SK-N-SH (cell line): ENCODE data around the gene EXOG. TPM values are rescaled to one million over a fixed set of nuclear protein-coding genes. Genes with fewer than 3 reads are reported as not detected.

ENCODE experiments used
- CTCF ChIA-PET: fragments of 300-600, 350-600 bp; formaldehyde crosslinking; extraction: SDS; loops from one replicate; lab custom pipeline; 2021; lab: Yijun Ruan, JAX
- POLR2A ChIA-PET: fragments of 350-600 bp; sonication (Branson Sonifier 250); formaldehyde crosslinking; extraction: SDS; loops from one replicate; lab custom pipeline; 2020; ENCODE audit warnings: antibody characterized with exemption, inconsistent platforms; lab: Yijun Ruan, JAX
- DNase-seq: peaks from one replicate; pipeline ENCODE4 v3.0.0; 2012
- H2AFZ ChIP-seq: fragments of 200-600 bp; sonication (generic); 2 replicates; pipeline ENCODE4 v1.8.1; 2016; ENCODE audit warnings: antibody characterized with exemption, mild to moderate bottlenecking, low read depth
- H3F3A ChIP-seq: fragments of 200-600 bp; sonication (generic); replicated peaks from 2 replicates; pipeline ENCODE3; 2016; ENCODE audit warnings: antibody characterized with exemption, mild to moderate bottlenecking; ENCODE audit not compliant: insufficient read depth
- H3K27ac ChIP-seq, 2 experiments: fragments of 200-500 bp in 1 of 2; fragments of 200-600 bp in 1 of 2; sonication (Bioruptor generic) in 1 of 2; sonication (generic), shearing (Covaris generic) in 1 of 2; 2 replicates each; pipeline versions ENCODE4 v1.5.1 to v1.6.1; 2014 to 2016; ENCODE audit warnings: low read depth in 2 of 2, inconsistent platforms in 1 of 2, low read length in 1 of 2, mild to moderate bottlenecking in 1 of 2, mixed read lengths in 1 of 2
- H3K27me3 ChIP-seq: fragments of 200-600 bp; sonication (generic), shearing (Covaris generic); 2 replicates; pipeline ENCODE4 v1.6.1; 2016; ENCODE audit warnings: mixed run types; ENCODE audit not compliant: insufficient read depth
- H3K36me3 ChIP-seq, 2 experiments: fragments of 200-500 bp in 1 of 2; fragments of 200-600 bp in 1 of 2; sonication (Bioruptor generic) in 1 of 2; sonication (generic) in 1 of 2; replicated peaks in 1 of 2; 2 replicates each; pipeline versions ENCODE3 to v1.5.1; 2014 to 2016; ENCODE audit warnings: low read length in 1 of 2, mild to moderate bottlenecking in 1 of 2; ENCODE audit not compliant: insufficient read depth in 2 of 2, control insufficient read depth in 1 of 2
- H3K4me1 ChIP-seq, 2 experiments: fragments of 200-500 bp in 1 of 2; fragments of 200-600 bp in 1 of 2; sonication (Bioruptor generic) in 1 of 2; sonication (generic), shearing (Covaris generic) in 1 of 2; 2 replicates each; pipeline versions ENCODE4 v1.5.1 to v1.6.1; 2014 to 2016; ENCODE audit warnings: low read depth in 1 of 2, low read length in 1 of 2, mixed run types in 1 of 2; ENCODE audit not compliant: insufficient read depth in 2 of 2, control insufficient read depth in 1 of 2
- H3K4me2 ChIP-seq: fragments of 200-600 bp; sonication (generic), shearing (Covaris generic); 2 replicates; pipeline ENCODE4 v1.6.1; 2017; ENCODE audit warnings: mixed run types
- H3K4me3 ChIP-seq, 2 experiments: fragments of 200-500 bp in 1 of 2; fragments of 200-600 bp in 1 of 2; sonication (Bioruptor generic) in 1 of 2; sonication (generic), shearing (Covaris generic) in 1 of 2; 2 replicates each; pipeline versions ENCODE4 v1.5.1 to v1.8.1; 2014 to 2016; ENCODE audit warnings: low read depth in 2 of 2, inconsistent platforms in 1 of 2, low read length in 1 of 2, mild to moderate bottlenecking in 1 of 2, mixed read lengths in 1 of 2, moderate library complexity in 1 of 2
- H3K79me2 ChIP-seq: fragments of 200-600 bp; sonication (generic); 2 replicates; pipeline ENCODE4 v1.8.1; 2017; ENCODE audit warnings: mild to moderate bottlenecking; ENCODE audit not compliant: insufficient read depth
- H3K9ac ChIP-seq: fragments of 200-600 bp; sonication (generic); 2 replicates; pipeline ENCODE4 v1.6.1; 2017; ENCODE audit warnings: mixed run types
- H3K9me2 ChIP-seq: fragments of 200-600 bp; sonication (generic); 2 replicates; pipeline ENCODE4 v1.6.1; 2017; ENCODE audit warnings: mixed run types
- H3K9me3 ChIP-seq: fragments of 200-600 bp; sonication (generic); 2 replicates; pipeline ENCODE4 v1.6.1; 2017; ENCODE audit warnings: mixed run types, mild to moderate bottlenecking, moderate library complexity
- H4K20me1 ChIP-seq: fragments of 200-600 bp; sonication (generic); 2 replicates; pipeline ENCODE4 v1.6.1; 2017; ENCODE audit warnings: mild to moderate bottlenecking, mixed run types; ENCODE audit not compliant: insufficient read depth
- NRF1 ChIP-seq: IDR thresholded peaks from 2 replicates; pipeline ENCODE4 v1.6.1; 2012; ENCODE audit warnings: low read depth, mild to moderate bottlenecking, low read length
- SMC3 ChIP-seq: IDR thresholded peaks from 2 replicates; pipeline ENCODE4 v1.6.1; 2012; ENCODE audit warnings: low read depth, low read length, improper control_type of control experiment
- USF2 ChIP-seq: fragments of 150-350 bp; IDR thresholded peaks from 2 replicates; pipeline ENCODE4 v1.6.1; 2017; ENCODE audit warnings: antibody characterized with exemption, low read length, low read depth, borderline replicate concordance
- YY1 ChIP-seq: IDR thresholded peaks from 2 replicates; pipeline ENCODE4 v1.4.0; 2012; ENCODE audit warnings: low read depth, mild to moderate bottlenecking
- ZBTB33 ChIP-seq: IDR thresholded peaks from 2 replicates; pipeline ENCODE4 v1.4.0; 2012; ENCODE audit warnings: low read depth, borderline replicate concordance
- WGBS: methylation state at CpG from one replicate; pipeline ENCODE4 v1.1.6; 2017; ENCODE audit warnings: low lambda C conversion rate; 5-methylcytosine and 5-hydroxymethylcytosine counted together
- polyA plus RNA-seq, 3 experiments: library from polyadenylated mRNA; depleted of rRNA; stranded (reverse); fragments of >200 nt; gene quantifications; 2 replicates each; pipeline ENCODE4 v1.2.3, GENCODE V29; 2012

The EXOG gene
- polyA plus RNA-seq, 1 of the 3 experiments (the other 2 are of a cell fraction), result 6.2 TPM

GRCh38 chr3:38532529-38532928 is 36.4 kb downstream of the EXOG start:
- H4K20me1 ChIP-seq, result no peaks in the 10 kb centered on the region
- CTCF ChIA-PET, result interaction anchor here (0.7 to 4.3 kb wide), 4 partner anchors 11 to 312 kb away, joined by 3 to 27 read pairs (median 11); no protein-coding TSS in a partner anchor
- no peaks in the 10 kb centered on the region for H3K79me2 ChIP-seq
- no peak overlapping the region for H3K4me3 ChIP-seq
- H3K9me3 ChIP-seq, result no peaks in the 10 kb centered on the region
- no peak overlapping the region for H3K4me2 ChIP-seq
- no peak overlapping the region for H2AFZ ChIP-seq
- no peak for DNase-seq
- TF ChIP-seq SMC3 (no peak), ZBTB33 (no peak), YY1 (no peak), USF2 (no peak)
- peaks cover 0 to 9% of the 10 kb centered on the region in 2 experiments; a peak in 1 of 4 replicates for H3K4me1 ChIP-seq
- WGBS, result 86% methylated on average over 3 of the region's 3 CpGs
- no peak overlapping the region for H3K9ac ChIP-seq
- POLR2A ChIA-PET, result no interaction called here
- no peaks in the 10 kb centered on the region for H3K27me3 ChIP-seq
- no peak overlapping the region for H3K27ac ChIP-seq
- no peaks in the 10 kb centered on the region for H3F3A ChIP-seq
- H3K9me2 ChIP-seq, result no peaks in the 10 kb centered on the region
- no peaks in the 10 kb centered on the region for H3K36me3 ChIP-seq

- DNase-seq, result peak; percentile 63
- Histone ChIP-seq H3K4me3 (no peak overlapping the region), H3K4me1 (peaks cover 0 to 9% of the 10 kb centered on the region in 2 experiments; a peak in 1 of 4 replicates), H3K9me2 (no peaks in the 10 kb centered on the region), H3K4me2 (no peak overlapping the region), H3K79me2 (no peaks in the 10 kb centered on the region), H3F3A (no peaks in the 10 kb centered on the region), H3K27ac (no peak overlapping the region), H3K27me3 (no peaks in the 10 kb centered on the region), H3K9me3 (no peaks in the 10 kb centered on the region), H3K36me3 (no peaks in the 10 kb centered on the region), H4K20me1 (no peaks in the 10 kb centered on the region)
- POLR2A ChIA-PET, result no interaction called here
- CTCF ChIA-PET, result interaction anchor here (1.2 to 2.2 kb wide), 4 partner anchors 12 to 311 kb away, joined by 3 to 18 read pairs (median 6); no protein-coding TSS in a partner anchor
- WGBS, result 95% methylated on average over 10 of the region's 13 CpGs
- TF ChIP-seq NRF1, result no peak
- TF ChIP-seq ZBTB33, result no peak
- TF ChIP-seq, all 33 proteins: peak for 0
- Histone ChIP-seq H2AFZ (no peak overlapping the region), H3K9ac (no peak overlapping the region)
These were observed 37.3 kb downstream of the EXOG start for GRCh38 chr3:38533285-38533976.
